HG02571 (cell line): Measurements from ENCODE around the gene EDA.

ENCODE experiments used
- ATAC-seq: cut with Tn5 transposase; IDR thresholded peaks from one replicate; pipeline ENCODE4 v1.9.1; 2021; ENCODE audit warnings: mild to moderate bottlenecking, moderate library complexity; ENCODE audit not compliant: unreplicated experiment

EDA gene

DNA sequence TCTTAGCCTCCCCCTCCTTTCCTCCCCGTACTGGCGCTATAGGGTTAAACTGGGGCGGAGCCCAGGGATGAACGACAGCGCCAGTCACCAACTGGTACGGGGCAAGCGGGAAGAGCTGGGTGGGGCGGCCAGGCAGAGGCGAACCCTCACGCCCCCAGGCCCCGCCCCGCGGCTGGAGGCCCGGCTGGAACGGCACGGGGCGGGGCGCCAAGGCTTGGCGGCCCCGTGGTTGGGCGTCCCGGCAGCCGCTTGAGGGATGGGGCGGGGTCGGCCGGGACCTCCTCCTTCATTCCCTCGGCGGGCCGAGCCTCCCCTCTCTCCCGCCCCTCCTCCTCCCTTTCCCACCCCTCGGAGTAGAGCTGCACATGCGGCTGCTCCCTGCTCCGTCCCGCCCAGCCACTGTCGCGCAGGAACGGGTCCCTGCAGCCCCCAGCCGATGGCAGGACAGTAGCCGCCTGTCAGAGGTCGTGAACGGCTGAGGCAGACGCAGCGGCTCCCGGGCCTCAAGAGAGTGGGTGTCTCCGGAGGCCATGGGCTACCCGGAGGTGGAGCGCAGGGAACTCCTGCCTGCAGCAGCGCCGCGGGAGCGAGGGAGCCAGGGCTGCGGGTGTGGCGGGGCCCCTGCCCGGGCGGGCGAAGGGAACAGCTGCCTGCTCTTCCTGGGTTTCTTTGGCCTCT, at the start of gene EDA:
Gene EDA (plus strand): TSS at position 335 of the 678 bp plus-strand sequence.
- ATAC-seq: no peak

GRCh38 chrX:69568828-69569227, 47.1 kb upstream of the EDA start:
- ATAC-seq: no peak

- no peak for ATAC-seq
Observed at GRCh38 chrX:69597399-69597798, 18.5 kb upstream of the EDA start.

- ATAC-seq: no peak
Observed at GRCh38 chrX:69600182-69600581, 15.7 kb upstream of the EDA start.

GRCh38 chrX:69603566-69604194, 12.2 kb upstream of the EDA start:
- ATAC-seq: no peak

- ATAC-seq: no peak
Observed at GRCh38 chrX:69605521-69605920, 10.4 kb upstream of the EDA start.

DNA sequence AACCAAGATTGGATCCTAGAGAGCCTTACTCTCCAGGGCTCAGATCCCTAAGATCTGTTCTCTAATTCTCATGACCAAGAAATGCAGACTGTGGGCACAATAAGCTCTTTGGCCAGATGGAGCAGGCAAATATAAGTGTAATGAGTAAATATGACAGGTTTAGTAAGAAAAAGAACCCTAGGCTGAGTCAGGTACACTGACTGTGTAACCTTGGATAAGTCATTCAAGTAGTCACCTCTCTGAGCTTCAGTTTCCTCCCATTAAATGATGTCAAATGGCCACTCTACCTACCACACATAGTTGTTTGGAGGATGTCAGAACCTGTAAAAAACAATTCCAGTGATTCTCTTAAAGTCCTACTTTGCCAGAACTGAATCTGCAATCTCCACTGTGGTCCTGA, 8.3 kb upstream of the EDA start:
- ATAC-seq: no peak

DNA sequence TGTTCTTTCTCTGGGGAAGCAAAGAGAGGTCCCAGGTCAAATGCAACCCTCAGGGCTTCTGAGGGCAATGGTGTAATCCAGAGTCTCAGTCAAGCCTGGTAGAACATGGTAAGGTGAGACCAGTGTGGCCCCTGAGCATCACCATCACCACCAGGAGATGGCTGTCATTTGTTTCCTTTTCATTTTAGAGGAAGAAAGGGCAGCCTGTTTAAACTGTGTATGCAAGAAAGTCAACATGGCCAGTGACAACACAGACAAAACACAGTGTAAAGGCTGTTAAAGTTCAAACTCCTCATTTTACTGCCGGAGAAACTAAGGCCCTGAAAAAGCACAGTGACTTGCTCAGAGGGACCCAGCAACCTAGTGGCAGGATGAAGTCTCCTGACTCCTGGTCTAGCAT, 2.0 kb upstream of the EDA start:
- no peak for ATAC-seq

DNA sequence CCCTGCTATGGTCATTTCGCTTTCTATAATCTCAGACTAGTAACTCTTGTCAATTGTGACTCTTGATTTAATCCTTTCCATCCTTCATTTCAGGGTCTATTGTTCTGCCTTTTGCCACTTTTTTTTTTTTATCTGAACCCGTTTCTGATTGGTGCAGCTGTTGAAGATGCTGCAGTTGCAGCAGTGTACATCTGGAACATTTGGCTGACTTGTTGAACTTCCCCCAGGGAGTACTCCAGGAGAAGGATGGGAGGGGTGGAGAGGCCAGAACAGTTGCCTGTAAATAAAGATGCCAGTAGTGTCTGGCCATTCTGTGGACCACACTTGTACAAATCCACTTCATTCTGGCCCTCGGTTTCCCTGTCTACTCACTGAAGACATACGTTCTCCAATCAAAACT, 1.0 kb upstream of the EDA start:
- no peak for ATAC-seq

DNA sequence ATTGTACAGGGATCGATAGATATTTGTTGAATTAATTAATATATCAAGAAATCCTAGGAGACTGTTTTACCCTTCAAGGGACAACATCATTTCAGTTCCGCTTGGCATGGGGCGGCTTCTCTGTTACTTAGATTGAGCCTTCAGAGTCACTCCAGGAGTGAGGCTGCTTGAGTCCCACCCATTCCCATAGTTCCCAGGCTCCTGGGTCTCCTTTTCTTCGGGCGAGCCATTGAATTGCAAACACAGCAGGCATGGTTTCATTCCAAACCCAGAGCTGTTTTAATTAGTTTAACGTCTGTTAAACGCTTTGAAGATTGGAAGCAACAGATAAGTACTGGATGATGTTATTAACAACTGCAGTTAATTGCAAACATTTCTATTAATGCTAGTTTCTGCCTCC, 571 bp upstream of the EDA start:
- no peak for ATAC-seq

- ATAC-seq: no peak
Observed at GRCh38 chrX:69616457-69617203, 717 bp downstream of the EDA start.

DNA sequence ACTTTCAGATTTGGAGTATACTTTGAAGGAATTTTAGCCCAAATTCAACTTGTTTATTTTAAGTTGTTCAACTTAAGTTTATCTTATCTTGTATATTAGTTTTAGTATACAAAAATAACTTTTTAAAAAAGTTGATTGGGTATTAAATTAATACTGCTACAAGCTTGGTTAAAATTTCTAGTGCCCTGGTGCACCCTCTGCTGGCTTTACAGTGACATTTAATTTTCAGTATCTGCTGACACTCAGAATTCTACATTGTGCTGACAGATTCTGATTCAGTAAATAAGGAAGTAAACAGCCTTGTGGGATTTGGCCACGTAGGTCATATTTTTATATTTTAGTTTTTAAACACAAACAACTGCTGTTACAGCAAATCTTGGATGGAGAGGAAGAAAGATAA, 2.9 kb downstream of the EDA start:
- no peak for ATAC-seq

DNA sequence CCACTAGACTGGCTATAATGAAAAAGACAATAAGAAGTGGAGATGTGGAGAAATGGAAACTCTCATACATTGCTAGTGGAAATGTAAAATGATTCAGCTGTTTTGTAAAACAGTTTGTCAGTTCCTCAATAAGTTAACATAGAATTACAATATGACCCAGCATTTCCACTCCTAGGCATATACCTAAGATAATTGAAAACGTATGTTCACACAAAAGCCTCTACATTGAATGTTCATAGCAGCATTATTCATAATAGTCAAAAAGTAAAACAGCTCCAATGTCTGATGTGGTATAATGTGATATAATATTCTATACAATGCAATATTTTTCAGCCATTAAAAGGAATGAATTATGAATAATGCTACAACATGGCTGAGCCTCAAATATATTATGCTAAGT, 10.2 kb downstream of the EDA start:
- ATAC-seq: no peak

GRCh38 chrX:69627744-69628143, 11.8 kb downstream of the EDA start:
- no peak for ATAC-seq

GRCh38 chrX:69630147-69630546, 14.2 kb downstream of the EDA start:
- no peak for ATAC-seq

GRCh38 chrX:69664693-69665092, 48.8 kb downstream of the EDA start:
- ATAC-seq: no peak

- no peak for ATAC-seq
Observed at GRCh38 chrX:69670001-69670555, 54.2 kb downstream of the EDA start.

DNA sequence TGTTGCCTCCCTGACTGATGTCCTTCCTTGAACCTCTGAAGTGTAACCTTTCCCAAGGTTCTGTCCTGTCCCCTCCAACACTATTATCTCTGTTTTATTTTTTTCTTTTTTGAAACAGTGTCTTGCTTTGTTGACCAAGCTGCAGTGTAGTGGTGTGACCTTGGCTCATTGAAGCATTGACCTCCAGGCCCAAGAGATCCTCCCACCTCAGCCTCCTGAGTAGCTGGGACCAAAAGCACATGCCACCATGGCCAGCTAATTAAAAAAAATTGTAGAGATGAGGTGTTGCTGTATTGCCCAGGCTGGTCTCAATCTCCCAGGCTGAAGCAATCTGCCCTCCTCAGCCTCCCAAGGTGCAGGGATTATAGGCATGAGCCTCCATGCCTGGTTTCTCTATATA, 59.0 kb downstream of the EDA start:
- no peak for ATAC-seq

- ATAC-seq: no peak
Observed at GRCh38 chrX:69705818-69706217, 89.9 kb downstream of the EDA start.

- no peak for ATAC-seq
Observed at GRCh38 chrX:69718102-69718501, 102.2 kb downstream of the EDA start.

DNA sequence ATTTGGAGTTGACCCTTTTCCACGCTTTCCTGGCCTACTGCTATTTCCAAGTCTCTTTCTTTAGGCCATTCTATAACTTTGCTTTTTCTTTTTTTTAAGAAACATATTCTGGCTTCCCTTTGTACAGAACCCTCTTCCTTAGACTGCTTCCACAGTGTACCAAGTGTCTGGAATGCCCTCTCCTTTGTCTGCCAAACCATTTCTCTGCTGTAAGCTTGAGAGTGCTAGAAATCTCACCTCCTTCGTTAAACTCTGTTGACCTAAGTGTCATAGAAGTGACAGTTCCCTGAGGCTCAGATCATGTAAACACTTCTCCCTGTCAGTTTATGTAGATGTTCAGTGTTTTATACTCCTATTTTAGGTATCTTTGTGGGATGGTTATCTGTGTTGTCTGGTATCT, 108.4 kb downstream of the EDA start:
- no peak for ATAC-seq

DNA sequence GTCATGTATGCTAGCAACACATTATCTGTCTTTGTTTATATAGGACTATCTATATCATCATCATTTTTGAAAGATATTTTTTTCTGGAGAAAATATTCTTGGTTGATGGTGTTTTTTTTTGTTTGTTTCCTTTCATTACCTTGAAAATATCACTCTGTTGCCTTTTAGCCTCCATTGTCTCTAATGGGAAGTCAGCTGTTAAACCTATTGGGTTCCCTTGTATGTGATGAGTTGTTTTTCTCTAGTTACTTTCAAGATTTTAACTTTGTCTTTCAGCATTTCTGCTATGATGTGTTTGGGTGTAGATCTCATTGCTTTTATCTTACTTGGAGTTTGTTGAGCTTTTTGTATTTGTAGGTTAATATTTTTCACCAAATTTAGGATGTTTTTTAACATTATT, 124.4 kb downstream of the EDA start:
- ATAC-seq: no peak
